ENCODE data around the gene POLR1G. TPM values are rescaled to one million over a fixed set of nuclear protein-coding genes. Genes with fewer than 3 reads are reported as not detected.

Gene POLR1G
- total RNA-seq, 2 experiments from 2014 or later: 9.8 to 11.6 TPM

GRCh38 chr19:45361608-45362007, 44.8 kb upstream of the POLR1G start:
- Mint-ChIP-seq H3K27ac (no peak overlapping the region), H3K4me1 (ENCODE audit: low read depth) (no peaks in the 10 kb centered on the region), H3K27me3 (no peaks in the 10 kb centered on the region), H3K9me3 (no peaks in the 10 kb centered on the region), H3K4me3 (no peak overlapping the region), H3K36me3 (ENCODE audit: low read depth) (peaks cover 8% of the 10 kb centered on the region)
- TF ChIP-seq, protein P1, sequence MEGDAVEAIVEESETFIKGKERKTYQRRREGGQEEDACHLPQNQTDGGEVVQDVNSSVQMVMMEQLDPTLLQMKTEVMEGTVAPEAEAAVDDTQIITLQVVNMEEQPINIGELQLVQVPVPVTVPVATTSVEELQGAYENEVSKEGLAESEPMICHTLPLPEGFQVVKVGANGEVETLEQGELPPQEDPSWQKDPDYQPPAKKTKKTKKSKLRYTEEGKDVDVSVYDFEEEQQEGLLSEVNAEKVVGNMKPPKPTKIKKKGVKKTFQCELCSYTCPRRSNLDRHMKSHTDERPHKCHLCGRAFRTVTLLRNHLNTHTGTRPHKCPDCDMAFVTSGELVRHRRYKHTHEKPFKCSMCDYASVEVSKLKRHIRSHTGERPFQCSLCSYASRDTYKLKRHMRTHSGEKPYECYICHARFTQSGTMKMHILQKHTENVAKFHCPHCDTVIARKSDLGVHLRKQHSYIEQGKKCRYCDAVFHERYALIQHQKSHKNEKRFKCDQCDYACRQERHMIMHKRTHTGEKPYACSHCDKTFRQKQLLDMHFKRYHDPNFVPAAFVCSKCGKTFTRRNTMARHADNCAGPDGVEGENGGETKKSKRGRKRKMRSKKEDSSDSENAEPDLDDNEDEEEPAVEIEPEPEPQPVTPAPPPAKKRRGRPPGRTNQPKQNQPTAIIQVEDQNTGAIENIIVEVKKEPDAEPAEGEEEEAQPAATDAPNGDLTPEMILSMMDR (IDR thresholded peaks at IDR 0.05): no peak
- DNase-seq (no peak), ATAC-seq (no peak)
- ChIA-PET CTCF (no interaction called here), POLR2A (no interaction called here)
- intact Hi-C loops (cut with micrococcal nuclease): no loop called here

DNA sequence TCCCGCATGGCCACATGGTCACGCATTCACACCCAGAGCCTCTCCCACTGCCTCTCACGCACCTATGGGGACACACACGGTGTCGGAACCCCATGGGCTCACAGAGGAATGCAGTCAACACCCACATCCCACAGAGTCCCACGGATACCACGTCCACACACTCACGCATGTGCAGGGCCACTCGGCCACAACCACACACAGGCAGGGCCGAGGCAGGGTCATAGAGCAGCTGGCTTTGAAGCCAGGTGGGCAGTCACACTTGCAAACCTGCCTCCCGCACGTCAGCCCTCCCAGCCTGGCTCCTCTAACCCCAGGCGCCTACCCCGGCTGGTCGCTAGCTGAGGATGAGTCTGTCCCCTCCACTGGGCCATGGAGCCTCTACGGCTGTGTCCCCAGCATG, 44.2 kb upstream of the POLR1G start:
- TF ChIP-seq, protein P1 (IDR thresholded peaks at IDR 0.05): no peak
- CTCF ChIA-PET: no interaction called here

DNA sequence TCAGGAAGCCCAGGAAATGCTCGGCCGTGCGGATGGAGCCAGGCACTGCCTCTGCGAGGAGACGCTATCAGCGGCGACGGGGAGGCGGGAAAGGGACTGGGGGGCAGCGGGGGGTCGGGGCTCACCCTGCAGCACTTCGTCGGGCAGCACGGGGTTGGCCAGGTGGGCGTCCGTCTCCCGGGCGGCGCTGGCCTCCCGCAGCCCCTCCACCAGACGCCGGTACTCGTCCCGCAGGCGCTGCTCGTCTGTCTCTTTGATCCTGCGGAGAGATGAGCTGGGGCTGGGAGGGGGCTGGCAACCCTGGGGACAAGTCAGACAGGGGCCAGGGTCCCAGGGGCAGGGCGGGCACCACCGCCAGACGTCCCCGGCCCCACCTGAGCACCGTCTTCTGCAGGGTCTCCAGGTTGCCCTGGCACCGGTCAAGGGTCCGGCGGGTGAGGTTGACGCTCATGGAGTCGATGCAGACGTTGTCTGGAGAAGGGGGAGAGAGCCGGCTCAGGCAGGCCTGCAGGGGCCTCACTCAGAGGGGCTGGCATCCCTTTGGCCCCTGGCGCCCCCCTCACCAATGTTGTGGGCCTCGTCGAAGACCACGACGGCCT, 42.5 kb upstream of the POLR1G start:
- Mint-ChIP-seq H3K4me3 (no peak overlapping the region), H3K27ac (no peak overlapping the region), H3K4me1 (ENCODE audit: low read depth) (peaks cover 8% of the 10 kb centered on the region), H3K36me3 (ENCODE audit: low read depth) (peaks cover 4% of the 10 kb centered on the region), H3K9me3 (no peaks in the 10 kb centered on the region), H3K27me3 (no peaks in the 10 kb centered on the region)
- ATAC-seq (no peak), DNase-seq (no peak)
- ChIA-PET POLR2A (no interaction called here), CTCF (no interaction called here)
- TF ChIP-seq, protein P1 (IDR thresholded peaks at IDR 0.05): no peak
- intact Hi-C loops (cut with micrococcal nuclease): no loop called here

More for the DNA sequence above, 44.2 kb upstream of the POLR1G start:
- no peak overlapping the region for H3K27ac Mint-ChIP-seq
- H3K36me3 Mint-ChIP-seq (ENCODE audit: low read depth): peaks cover 6% of the 10 kb centered on the region
- ATAC-seq: no peak
- intact Hi-C loops (cut with micrococcal nuclease): no loop called here
- H3K9me3 Mint-ChIP-seq: no peaks in the 10 kb centered on the region
- no peaks in the 10 kb centered on the region for H3K27me3 Mint-ChIP-seq
- POLR2A ChIA-PET: no interaction called here
- DNase-seq: no peak
- H3K4me1 Mint-ChIP-seq (ENCODE audit: low read depth): no peaks in the 10 kb centered on the region
- no peak overlapping the region for H3K4me3 Mint-ChIP-seq

- TF ChIP-seq, protein P1 (IDR thresholded peaks at IDR 0.05): no peak
- Mint-ChIP-seq H3K27ac (no peak overlapping the region), H3K4me1 (ENCODE audit: low read depth) (peaks cover 11% of the 10 kb centered on the region), H3K4me3 (no peak overlapping the region), H3K9me3 (no peaks in the 10 kb centered on the region), H3K36me3 (ENCODE audit: low read depth) (peaks cover 4% of the 10 kb centered on the region), H3K27me3 (no peaks in the 10 kb centered on the region)
- DNase-seq (no peak), ATAC-seq (no peak)
- ChIA-PET POLR2A (no interaction called here), CTCF (no interaction called here)
- intact Hi-C loops (cut with micrococcal nuclease): no loop called here
Measured at GRCh38 chr19:45364696-45365095, 41.7 kb upstream of the POLR1G start.

GRCh38 chr19:45368127-45368526, 38.3 kb upstream of the POLR1G start:
- H3K36me3 Mint-ChIP-seq (ENCODE audit: low read depth): peaks cover 1% of the 10 kb centered on the region
- CTCF ChIA-PET: interaction anchor here (1.3 kb wide), 1 partner anchor 29 kb away, joined by 5 read pairs; no protein-coding TSS in a partner anchor

More at GRCh38 chr19:45368127-45368526, 38.3 kb upstream of the POLR1G start:
- Mint-ChIP-seq H3K27me3 (no peaks in the 10 kb centered on the region), H3K27ac (no peak overlapping the region), H3K9me3 (no peaks in the 10 kb centered on the region), H3K4me1 (ENCODE audit: low read depth) (peaks cover 14% of the 10 kb centered on the region), H3K4me3 (no peak overlapping the region)
- POLR2A ChIA-PET: interaction anchor here (0.7 kb wide), 1 partner anchor 324 kb away, joined by 3 read pairs; no protein-coding TSS in a partner anchor
- no peak for DNase-seq
- no peak for ATAC-seq
- intact Hi-C loops (cut with micrococcal nuclease): no loop called here
- TF ChIP-seq, protein P1 (IDR thresholded peaks at IDR 0.05): no peak
